GM18909 (cell line): ENCODE data around the gene LRCH1.

ENCODE experiments used
- ATAC-seq: cut with Tn5 transposase; IDR thresholded peaks from one replicate; pipeline ENCODE4 v1.9.1; 2021; ENCODE audit warnings: mild to moderate bottlenecking; ENCODE audit not compliant: unreplicated experiment, poor library complexity

The LRCH1 gene

GRCh38 chr13:46535002-46535401 is 18.0 kb upstream of the LRCH1 start:
- no peak for ATAC-seq

GRCh38 chr13:46535825-46536224 is 17.1 kb upstream of the LRCH1 start:
- no peak for ATAC-seq

GRCh38 chr13:46536341-46536740 is 16.6 kb upstream of the LRCH1 start:
- no peak for ATAC-seq

DNA sequence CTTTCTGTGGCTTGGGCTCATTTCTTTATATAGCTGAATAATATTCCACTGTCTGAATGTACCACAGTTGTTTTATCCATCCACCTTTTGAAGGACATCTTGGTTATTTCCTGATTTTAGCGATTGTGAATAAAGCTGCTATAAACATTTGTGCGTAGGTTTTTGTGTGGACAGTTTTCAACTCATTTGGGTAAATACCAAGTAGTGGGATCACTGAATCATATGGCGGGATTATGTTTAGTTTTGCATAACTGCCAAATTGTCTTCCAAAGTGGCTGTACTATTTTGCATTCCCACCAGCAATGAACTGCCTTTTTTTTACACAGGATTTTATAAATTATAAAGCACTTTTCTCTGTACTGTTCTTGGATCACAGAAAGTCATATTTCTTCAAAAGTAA is 13.7 kb upstream of the LRCH1 start:
- no peak for ATAC-seq

- ATAC-seq, result no peak
Observed at GRCh38 chr13:46541210-46541609, 11.8 kb upstream of the LRCH1 start.

GRCh38 chr13:46542833-46543232 is 10.1 kb upstream of the LRCH1 start:
- no peak for ATAC-seq

DNA sequence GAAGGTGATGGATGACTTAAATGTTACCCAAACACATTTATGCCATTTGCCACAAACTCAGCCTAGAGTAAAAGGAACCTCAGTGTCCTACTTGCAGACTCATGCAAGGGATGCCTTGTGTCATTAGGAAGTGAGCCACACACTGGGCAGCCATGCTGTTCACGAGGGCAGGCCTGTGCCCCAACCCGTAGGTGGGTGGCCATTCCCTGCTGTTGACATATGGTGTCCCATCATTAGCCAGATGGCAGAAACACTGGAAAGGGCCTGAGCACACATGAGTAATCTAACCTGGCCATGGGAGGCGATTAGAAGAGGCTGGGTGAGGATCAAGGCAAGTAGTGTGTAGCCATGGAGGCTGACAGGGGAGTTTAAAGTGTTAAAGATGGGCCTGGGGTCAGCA is 9.7 kb upstream of the LRCH1 start:
- ATAC-seq, result no peak

GRCh38 chr13:46544208-46544607 is 8.8 kb upstream of the LRCH1 start:
- peak; percentile 79 for ATAC-seq

- no peak for ATAC-seq
Observed at GRCh38 chr13:46544811-46545210, 8.2 kb upstream of the LRCH1 start.

- no peak for ATAC-seq
Observed at GRCh38 chr13:46546084-46546768, 6.7 kb upstream of the LRCH1 start.

DNA sequence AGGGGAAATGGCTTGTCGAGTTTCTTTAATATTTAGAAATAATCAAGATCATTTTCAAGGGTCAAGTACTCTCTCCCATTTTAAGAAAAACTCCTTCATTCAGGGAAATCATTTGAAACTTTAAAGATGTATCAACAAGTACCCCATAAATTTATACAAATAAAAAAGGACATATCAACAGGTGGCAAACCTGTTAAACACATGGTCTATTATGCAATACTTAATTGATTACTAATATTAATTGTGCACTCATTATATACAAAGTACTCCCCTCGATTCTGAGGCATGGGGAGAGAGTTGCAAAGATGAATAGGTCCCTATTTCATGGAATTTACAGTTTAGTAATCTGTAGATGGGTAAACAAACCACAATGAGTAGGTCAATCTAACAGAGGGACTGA is 2.1 kb upstream of the LRCH1 start:
- no peak for ATAC-seq

- ATAC-seq, result peak; percentile 28
Observed at GRCh38 chr13:46551410-46552302, 1.3 kb upstream of the LRCH1 start.

DNA sequence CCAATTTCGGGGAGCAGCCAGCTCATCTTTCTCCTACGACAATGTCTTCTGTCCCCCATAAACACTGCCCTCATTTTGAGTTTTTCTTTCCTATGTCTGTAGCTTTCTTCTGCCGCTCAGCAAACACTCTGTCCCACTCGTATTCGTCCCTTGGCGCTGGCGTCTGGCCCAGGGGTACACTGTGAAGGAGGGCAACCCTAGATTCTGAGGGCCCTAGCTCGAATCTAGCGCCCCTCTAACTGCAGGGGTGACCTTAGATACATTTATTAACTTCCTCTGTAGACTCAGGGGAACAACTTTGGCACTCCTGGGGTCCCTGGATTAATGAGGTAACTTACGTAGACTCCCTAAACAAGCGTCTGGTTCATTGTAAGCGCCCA is 677 bp upstream of the LRCH1 start:
- no peak for ATAC-seq

DNA sequence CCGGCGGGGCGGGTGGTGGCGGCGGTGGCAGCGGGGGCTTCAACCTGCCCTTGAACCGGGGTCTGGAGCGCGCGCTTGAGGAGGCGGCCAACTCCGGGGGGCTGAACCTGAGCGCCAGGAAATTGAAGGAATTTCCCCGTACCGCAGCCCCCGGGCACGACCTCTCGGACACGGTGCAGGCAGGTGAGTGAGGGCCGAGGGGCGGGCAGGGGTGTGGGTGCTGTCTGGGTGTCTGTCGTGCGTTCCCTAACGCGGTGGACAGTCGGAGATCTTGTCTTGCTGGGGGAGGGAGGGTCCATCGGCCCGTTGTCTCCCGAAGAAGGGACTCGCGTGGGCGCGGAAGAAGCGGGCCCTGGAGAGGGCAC is 533 bp downstream of the LRCH1 start:
- ATAC-seq, result peak; percentile 8

- ATAC-seq, result peak; percentile 48
Observed at GRCh38 chr13:46553886-46554858, 1.2 kb downstream of the LRCH1 start.

DNA sequence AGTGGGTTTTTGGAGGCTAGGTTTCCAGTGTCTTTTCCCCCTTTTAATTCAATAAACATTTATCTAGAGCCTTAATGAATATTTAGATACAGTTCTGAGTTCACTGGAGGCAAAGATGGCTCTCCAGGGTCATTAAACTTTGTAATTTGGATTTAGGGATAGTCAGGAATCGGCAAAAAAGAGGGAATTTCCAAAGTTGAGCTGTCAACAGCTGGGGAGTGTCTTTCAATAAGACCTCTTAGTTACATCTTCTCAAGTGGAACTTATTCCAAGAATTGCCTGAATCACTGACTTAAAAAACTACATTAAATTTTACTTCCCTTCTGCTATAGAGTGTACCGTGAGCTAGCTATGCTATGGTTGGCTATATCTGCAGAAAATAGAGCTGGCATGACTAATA is 2.0 kb downstream of the LRCH1 start:
- ATAC-seq, result no peak

GRCh38 chr13:46555722-46556417 is 2.9 kb downstream of the LRCH1 start:
- ATAC-seq, result no peak

DNA sequence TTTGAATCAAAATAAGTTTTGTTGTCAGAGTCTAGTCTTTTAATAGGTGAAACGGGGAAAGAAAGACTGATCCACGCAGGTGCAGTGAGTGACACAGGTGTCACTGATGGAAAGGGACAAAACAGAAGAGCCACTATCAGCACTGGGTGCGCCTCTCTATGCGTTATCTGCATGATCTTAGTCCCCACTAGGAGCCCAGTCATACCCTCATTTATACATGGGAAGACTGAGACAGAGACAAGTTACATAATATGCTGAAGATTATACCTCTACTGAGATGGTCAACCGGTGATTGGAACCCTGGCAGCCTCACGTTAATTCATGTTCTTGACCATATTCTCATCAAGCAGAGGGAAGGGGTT is 3.4 kb downstream of the LRCH1 start:
- ATAC-seq, result no peak

- no peak for ATAC-seq
Observed at GRCh38 chr13:46559272-46559805, 6.4 kb downstream of the LRCH1 start.

DNA sequence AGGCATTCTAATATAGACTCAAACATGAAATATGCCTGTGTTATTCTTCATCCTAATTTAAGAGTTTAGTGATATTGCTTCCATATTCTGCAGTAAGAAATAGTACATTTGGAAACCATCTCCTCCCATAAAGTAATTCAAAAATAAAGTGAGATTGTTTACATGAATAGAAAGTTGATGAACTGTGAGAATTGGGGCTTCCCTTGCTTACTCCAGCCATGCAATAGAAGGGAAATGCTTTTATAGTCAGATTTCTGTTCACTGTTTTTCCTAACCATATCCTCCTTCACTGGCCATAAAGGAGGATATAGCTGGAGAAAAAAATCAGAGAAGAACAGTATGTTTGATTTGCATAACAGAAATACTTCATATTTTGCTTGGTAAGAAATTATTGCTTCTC is 7.8 kb downstream of the LRCH1 start:
- no peak for ATAC-seq
